WTC11 (cell line): ENCODE results near the gene COPS3.

Experiments used
- ATF3 ChIP-seq: sonication (generic); formaldehyde crosslinking; conservative IDR thresholded peaks from 2 replicates; pipeline ENCODE4 v1.8.1; 2022; ENCODE audit warnings: mild to moderate bottlenecking, missing genetic modification reagents
- IRF2 ChIP-seq: sonication (generic); formaldehyde crosslinking; IDR thresholded peaks from 2 replicates; pipeline ENCODE4 v1.8.0; 2022; ENCODE audit warnings: low read depth, missing genetic modification reagents, borderline replicate concordance
- JUN ChIP-seq: sonication (generic); formaldehyde crosslinking; IDR thresholded peaks from 2 replicates; pipeline ENCODE4 v1.8.0; 2023; ENCODE audit warnings: mild to moderate bottlenecking, missing genetic modification reagents
- NR2C2 ChIP-seq: sonication (generic); formaldehyde crosslinking; IDR thresholded peaks from 2 replicates; pipeline ENCODE4 v1.8.0; 2022; ENCODE audit warnings: mild to moderate bottlenecking, missing genetic modification reagents

GRCh38 chr17:17309356-17309755, 28.3 kb upstream of the COPS3 start:
- TF ChIP-seq NR2C2 (CRISPR knock-in tag) (no peak), JUN (CRISPR knock-in tag) (no peak), ATF3 (CRISPR knock-in tag) (no peak), IRF2 (CRISPR knock-in tag) (no peak)
